Uterus (tissue), 4 donors: Measurements from ENCODE around the gene SHFL. TPM values are rescaled to one million over a fixed set of nuclear protein-coding genes. Genes with fewer than 3 reads are reported as not detected.

Source experiments
- DNase-seq, 2 donors: peaks; one replicate each; pipeline ENCODE4 v3.0.0-alpha.2; 2019 to 2020
- H3K27ac ChIP-seq, 2 donors: fragments of 200-600 bp; sonication (generic); 1 replicate in 1 of 2; 2 replicates in 1 of 2; pipeline ENCODE4 v1.5.1; 2016 to 2018
- H3K27me3 ChIP-seq, 2 donors: fragments of 200-600 bp; sonication (generic); one replicate each; pipeline ENCODE4 v1.5.1; 2018 to 2019; ENCODE audit warnings: control low read depth in 1 of 2
- H3K36me3 ChIP-seq, 2 donors: fragments of 200-600 bp; sonication (generic); one replicate each; pipeline ENCODE4 v1.5.1; 2019; ENCODE audit warnings: control low read depth in 1 of 2
- H3K4me1 ChIP-seq, 2 donors: fragments of 200-600 bp; sonication (generic); one replicate each; pipeline ENCODE4 v1.5.1; 2018 to 2019; ENCODE audit warnings: control low read depth in 1 of 2
- H3K4me3 ChIP-seq, 2 donors: fragments of 200-600 bp; sonication (generic); 1 replicate in 1 of 2; 2 replicates in 1 of 2; pipeline ENCODE4 v1.5.1; 2018 to 2019; ENCODE audit warnings: mild to moderate bottlenecking in 1 of 2
- H3K9me3 ChIP-seq, 2 donors: fragments of 200-600 bp; sonication (generic); one replicate each; pipeline ENCODE4 v1.5.1; 2019; ENCODE audit warnings: control low read depth in 1 of 2
- POLR2A ChIP-seq, 2 donors: fragments of 450-650 bp; IDR thresholded peaks; one replicate each; pipeline ENCODE4 v1.6.1; 2016; ENCODE audit warnings: antibody characterized with exemption in 2 of 2, mild to moderate bottlenecking in 1 of 2, moderate library complexity in 1 of 2
- intact Hi-C: fragments of 100-400 bp; cut with DNase I; formaldehyde crosslinking; loops from one replicate; pipeline ENCODE4 v1.15.1; 2023; ENCODE audit warnings: low total_unique reads
- total RNA-seq, 4 donors: library from RNA; depleted of rRNA in 3 of 4; stranded (reverse); fragments of >200 nt in 3 of 4; gene quantifications; one replicate each; pipeline versions ENCODE4 v1.1.0 to v1.2.4, GENCODE V29; 2014 to 2023
- TF ChIP-seq, protein P1 (sequence below), 4 experiments: fragments of 200-600 bp in 2 of 4; fragments of 450-650 bp in 2 of 4; sonication (generic) in 2 of 4; IDR thresholded peaks; one replicate each; pipeline ENCODE4 v1.5.1; 2016 to 2019; ENCODE audit warnings: antibody characterized with exemption in 4 of 4, mild to moderate bottlenecking in 2 of 4, moderate library complexity in 1 of 4
- donor health status: DM: yes; HTN: yes; CAD: no.

SHFL gene
- 10 to 100 TPM; 23.2 to 79.2 (median 44.8) TPM for total RNA-seq

DNA sequence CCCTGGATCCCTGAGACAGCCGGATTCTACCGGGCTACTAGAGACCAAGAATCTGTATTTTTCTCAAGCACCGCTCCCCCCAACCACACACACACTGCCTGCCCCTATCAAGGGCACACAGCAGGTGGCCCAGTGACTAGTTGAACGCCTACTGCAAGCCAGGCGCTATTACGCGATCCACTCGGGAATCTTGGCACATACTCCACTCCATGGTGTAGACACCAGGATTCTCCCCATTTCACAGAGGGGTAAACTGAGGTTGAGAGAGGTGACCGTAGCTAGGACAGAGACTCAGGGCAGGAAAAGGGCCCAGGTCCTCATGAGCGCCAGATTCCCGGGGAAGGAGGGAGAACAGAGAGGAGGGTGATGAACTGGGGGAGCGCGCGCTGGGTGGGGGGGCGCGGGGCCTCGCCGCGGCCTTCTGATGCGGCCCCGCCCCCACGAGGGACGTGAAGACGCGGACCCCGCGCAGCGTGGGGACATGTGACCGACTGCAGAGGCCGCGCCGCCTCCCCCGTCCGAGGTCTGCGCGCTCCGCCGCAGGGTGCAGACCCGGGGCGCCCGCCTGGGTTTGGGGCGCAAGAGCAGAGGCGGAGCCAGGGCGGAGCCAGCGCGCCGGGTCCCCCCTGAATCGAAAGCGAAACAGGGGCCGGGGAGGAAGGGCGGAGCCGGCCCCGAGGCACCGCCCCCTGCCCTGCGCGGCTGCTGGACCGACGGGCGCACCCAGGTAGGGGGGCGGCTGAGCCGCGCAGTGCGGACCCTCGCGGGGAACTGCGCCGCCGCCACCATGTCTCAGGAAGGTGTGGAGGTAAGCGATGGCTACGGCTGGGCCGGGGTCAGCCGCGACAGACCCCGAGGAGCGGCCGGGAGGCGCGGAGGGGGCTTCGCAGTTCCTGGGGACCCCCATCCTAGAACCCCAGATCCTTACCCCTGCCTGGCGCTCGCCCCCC, at the start of gene SHFL:
SHFL (plus strand) TSS at position 677 of the 950 bp plus-strand sequence; CDS start at position 788, 111 bp downstream.
- Histone ChIP-seq H3K27me3 (no peaks in the 10 kb centered on the region), H3K27ac (peak within 1 kb of the TSS; percentile 89 to 91), H3K4me3 (peak within 1 kb of the TSS; percentile 81 to 91), H3K9me3 (no peaks in the 10 kb centered on the region), H3K4me1 (no peaks in the 10 kb centered on the region), H3K36me3 (no peaks in the 10 kb centered on the region)
- peak; percentile 72 to 82 for DNase-seq
- intact Hi-C loops: no loop called here
- TF ChIP-seq, protein P1, sequence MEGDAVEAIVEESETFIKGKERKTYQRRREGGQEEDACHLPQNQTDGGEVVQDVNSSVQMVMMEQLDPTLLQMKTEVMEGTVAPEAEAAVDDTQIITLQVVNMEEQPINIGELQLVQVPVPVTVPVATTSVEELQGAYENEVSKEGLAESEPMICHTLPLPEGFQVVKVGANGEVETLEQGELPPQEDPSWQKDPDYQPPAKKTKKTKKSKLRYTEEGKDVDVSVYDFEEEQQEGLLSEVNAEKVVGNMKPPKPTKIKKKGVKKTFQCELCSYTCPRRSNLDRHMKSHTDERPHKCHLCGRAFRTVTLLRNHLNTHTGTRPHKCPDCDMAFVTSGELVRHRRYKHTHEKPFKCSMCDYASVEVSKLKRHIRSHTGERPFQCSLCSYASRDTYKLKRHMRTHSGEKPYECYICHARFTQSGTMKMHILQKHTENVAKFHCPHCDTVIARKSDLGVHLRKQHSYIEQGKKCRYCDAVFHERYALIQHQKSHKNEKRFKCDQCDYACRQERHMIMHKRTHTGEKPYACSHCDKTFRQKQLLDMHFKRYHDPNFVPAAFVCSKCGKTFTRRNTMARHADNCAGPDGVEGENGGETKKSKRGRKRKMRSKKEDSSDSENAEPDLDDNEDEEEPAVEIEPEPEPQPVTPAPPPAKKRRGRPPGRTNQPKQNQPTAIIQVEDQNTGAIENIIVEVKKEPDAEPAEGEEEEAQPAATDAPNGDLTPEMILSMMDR (IDR thresholded peaks at IDR 0.05): no peak
- peak in 1 of 2 donors; percentile 68 for TF ChIP-seq POLR2A (IDR thresholded peaks at IDR 0.05)

DNA sequence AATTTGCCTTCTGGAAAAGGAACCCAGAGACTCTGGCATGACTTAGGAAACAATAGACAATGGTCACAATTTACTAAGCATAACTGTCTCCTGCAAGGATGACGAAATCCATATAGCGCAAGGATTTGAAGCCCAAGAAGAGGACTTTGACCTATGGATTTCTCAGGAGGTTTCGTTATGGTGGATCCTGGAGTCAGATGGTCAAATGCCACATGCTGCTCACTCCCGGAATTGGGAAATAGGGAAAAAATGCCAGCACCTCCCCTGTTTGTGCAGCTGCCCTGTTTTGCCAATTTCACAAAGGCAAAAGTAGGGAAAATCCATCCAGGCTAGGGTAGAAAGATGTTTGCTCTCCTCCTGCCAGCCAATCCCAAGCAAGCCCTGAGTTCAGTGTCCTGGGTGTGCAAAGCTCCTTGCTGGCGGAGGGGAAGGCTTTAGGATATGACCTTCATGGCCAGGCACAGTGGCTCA, 49.5 kb upstream of the SHFL start:
- TF ChIP-seq, protein P1 (IDR thresholded peaks at IDR 0.05): no peak
- no peak for TF ChIP-seq POLR2A (IDR thresholded peaks at IDR 0.05)
- H3K27ac ChIP-seq: no peak overlapping the region
- H3K4me3 ChIP-seq: no peak overlapping the region
- no peaks in the 10 kb centered on the region for H3K4me1 ChIP-seq
- H3K9me3 ChIP-seq: peaks cover 0 to 3% of the 10 kb centered on the region in 2 donors
- no peaks in the 10 kb centered on the region for H3K27me3 ChIP-seq
- intact Hi-C loops: no loop called here
- no peaks in the 10 kb centered on the region for H3K36me3 ChIP-seq
- DNase-seq: no peak

DNA sequence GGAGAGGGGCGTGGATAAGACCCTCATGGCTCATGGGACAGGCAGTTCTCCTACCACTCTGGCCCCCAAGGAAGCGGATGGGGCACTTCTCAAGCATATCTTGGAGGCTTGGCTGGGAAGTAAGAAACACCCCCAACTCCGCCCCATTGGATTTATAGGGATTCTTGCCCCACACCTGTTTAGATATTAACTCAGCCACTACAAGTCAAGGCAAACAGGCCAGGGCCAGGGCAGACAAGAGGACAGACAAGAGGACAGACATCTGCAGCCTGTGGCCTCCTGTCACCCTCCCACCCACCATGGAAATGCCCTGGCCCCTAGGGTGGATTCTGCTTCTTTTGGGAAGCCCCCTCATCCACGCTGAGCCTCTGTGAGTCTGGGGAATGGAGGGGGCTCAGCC, 48.8 kb upstream of the SHFL start:
- no peak for DNase-seq
- Histone ChIP-seq H3K9me3 (peaks cover 0 to 7% of the 10 kb centered on the region in 2 donors), H3K36me3 (no peaks in the 10 kb centered on the region), H3K4me3 (no peak overlapping the region), H3K27me3 (no peaks in the 10 kb centered on the region), H3K27ac (no peak overlapping the region), H3K4me1 (no peaks in the 10 kb centered on the region)
- TF ChIP-seq, protein P1 (IDR thresholded peaks at IDR 0.05): no peak
- no peak for TF ChIP-seq POLR2A (IDR thresholded peaks at IDR 0.05)
- intact Hi-C loops: no loop called here

DNA sequence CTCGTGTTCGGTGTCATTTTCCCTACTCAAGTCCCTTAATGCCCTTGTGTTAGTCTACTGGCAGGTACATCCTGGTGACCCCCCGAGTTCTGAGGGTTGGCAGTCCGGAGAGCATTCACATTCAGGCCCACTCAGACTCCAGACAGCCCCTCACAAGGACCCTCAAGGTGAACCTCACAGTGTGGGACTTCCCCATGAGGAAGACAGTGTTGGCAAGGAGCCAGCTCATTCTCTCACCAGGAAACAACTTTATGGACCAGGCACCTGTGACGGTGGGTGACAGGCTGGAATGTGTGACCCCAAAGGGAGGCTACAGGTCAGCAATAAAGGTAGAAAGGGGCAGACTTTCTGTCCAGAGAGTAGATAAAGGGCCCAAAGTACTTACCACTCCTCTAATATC, 48.3 kb upstream of the SHFL start:
- intact Hi-C loops: no loop called here
- DNase-seq: no peak
- TF ChIP-seq, protein P1 (IDR thresholded peaks at IDR 0.05): no peak
- no peak for TF ChIP-seq POLR2A (IDR thresholded peaks at IDR 0.05)
- Histone ChIP-seq H3K36me3 (no peaks in the 10 kb centered on the region), H3K27ac (no peak overlapping the region), H3K4me3 (no peak overlapping the region), H3K9me3 (peaks cover 0 to 10% of the 10 kb centered on the region in 2 donors), H3K27me3 (no peaks in the 10 kb centered on the region), H3K4me1 (no peaks in the 10 kb centered on the region)

DNA sequence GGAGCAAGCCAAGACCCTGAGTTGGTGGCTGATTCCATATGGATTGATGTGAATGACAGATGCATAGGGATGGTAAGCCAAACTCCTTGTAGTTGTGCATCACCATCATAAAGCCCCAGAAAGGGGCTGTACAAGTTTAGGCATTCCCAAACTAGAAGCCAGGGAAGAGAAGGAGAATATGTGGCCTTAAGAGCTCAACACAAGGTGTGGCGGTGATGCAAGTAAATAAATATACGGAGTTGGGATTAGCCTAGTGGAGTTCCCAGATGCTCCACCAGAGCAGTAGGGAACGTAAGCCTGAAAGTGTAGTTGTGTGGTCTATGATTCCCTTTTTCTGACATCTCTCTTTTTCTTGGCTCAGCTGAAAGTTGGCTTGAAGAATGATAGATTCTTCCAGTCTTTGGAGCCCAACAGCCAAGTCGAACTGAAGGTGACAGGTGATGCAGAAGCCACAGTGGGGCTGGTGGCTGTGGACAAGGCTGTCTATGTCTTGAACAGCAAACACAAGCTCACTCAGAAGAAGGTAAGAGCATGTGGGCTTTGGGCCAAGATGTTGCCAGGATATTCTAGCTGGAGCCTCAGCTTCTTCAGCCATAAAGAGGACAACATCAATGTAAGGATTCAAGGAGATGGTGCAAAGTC, 42.7 kb upstream of the SHFL start:
- H3K9me3 ChIP-seq: peaks cover 0 to 35% of the 10 kb centered on the region in 2 donors
- H3K4me3 ChIP-seq: no peak overlapping the region
- no peaks in the 10 kb centered on the region for H3K27me3 ChIP-seq
- DNase-seq: no peak
- TF ChIP-seq, protein P1 (IDR thresholded peaks at IDR 0.05): no peak
- TF ChIP-seq POLR2A (IDR thresholded peaks at IDR 0.05): no peak
- no peak overlapping the region for H3K27ac ChIP-seq
- H3K36me3 ChIP-seq: no peaks in the 10 kb centered on the region
- intact Hi-C loops: no loop called here
- no peaks in the 10 kb centered on the region for H3K4me1 ChIP-seq
